HPDE6-E6E7 (cell line): ENCODE results near the gene TGFBRAP1.

ENCODE experiments used
- DNase-seq: peaks from one replicate; pipeline ENCODE4 v3.0.0; 2011; ENCODE audit warnings: missing footprints; ENCODE audit errors: extremely low spot score

The TGFBRAP1 gene

GRCh38 chr2:105329561-105330495, at the start of gene TGFBRAP1:
Gene TGFBRAP1, minus strand, starts transcription at chr2:105329735. Its CDS starts 21,434 bp downstream, at chr2:105308301.
- no peak for DNase-seq

- DNase-seq = no peak
These were observed 49.4 kb upstream of the TGFBRAP1 start for GRCh38 chr2:105378921-105379383.

GRCh38 chr2:105378276-105378840, 48.8 kb upstream of the TGFBRAP1 start:
- no peak for DNase-seq

GRCh38 chr2:105377871-105378270, 48.3 kb upstream of the TGFBRAP1 start:
- DNase-seq = no peak

GRCh38 chr2:105376789-105377240, 47.3 kb upstream of the TGFBRAP1 start:
- no peak for DNase-seq

GRCh38 chr2:105376010-105376409, 46.5 kb upstream of the TGFBRAP1 start:
- DNase-seq = no peak

- no peak for DNase-seq
These were observed 45.5 kb upstream of the TGFBRAP1 start for GRCh38 chr2:105375001-105375561.

GRCh38 chr2:105373895-105374401, 44.4 kb upstream of the TGFBRAP1 start:
- no peak for DNase-seq

GRCh38 chr2:105373344-105373781, 43.8 kb upstream of the TGFBRAP1 start:
- no peak for DNase-seq

- no peak for DNase-seq
These were observed 42.3 kb upstream of the TGFBRAP1 start for GRCh38 chr2:105371810-105372209.

GRCh38 chr2:105371156-105371555, 41.6 kb upstream of the TGFBRAP1 start:
- no peak for DNase-seq

- DNase-seq = no peak
These were observed 40.5 kb upstream of the TGFBRAP1 start for GRCh38 chr2:105369777-105370690.

- no peak for DNase-seq
These were observed 39.3 kb upstream of the TGFBRAP1 start for GRCh38 chr2:105368759-105369408.

GRCh38 chr2:105365206-105365605, 35.7 kb upstream of the TGFBRAP1 start:
- DNase-seq = no peak

GRCh38 chr2:105364436-105365139, 35.1 kb upstream of the TGFBRAP1 start:
- no peak for DNase-seq

- no peak for DNase-seq
These were observed 33.5 kb upstream of the TGFBRAP1 start for GRCh38 chr2:105362862-105363591.

GRCh38 chr2:105361102-105361889, 31.8 kb upstream of the TGFBRAP1 start:
- DNase-seq = no peak

GRCh38 chr2:105358593-105358992, 29.1 kb upstream of the TGFBRAP1 start:
- no peak for DNase-seq
